GM13977 (cell line): ENCODE measurements around the gene KTN1.

Experiments used
- DNase-seq: peaks from one replicate; pipeline ENCODE4 v3.0.0; 2012; ENCODE audit warnings: low spot score
- in situ Hi-C: fragments of 300-500 bp; cut with MboI; formaldehyde crosslinking; loops from one replicate; pipeline ENCODE4 v1.12.0; 2022; ENCODE audit warnings: low sequenced_read_pairs, low pct_unique_long_range_greater_than_20kb, mixed read lengths, inconsistent platforms; ENCODE audit not compliant: unreplicated experiment
- TF ChIP-seq, protein P1 (sequence below): IDR thresholded peaks from 2 replicates; pipeline ENCODE4 v1.5.1; 2012; ENCODE audit warnings: mild to moderate bottlenecking, control low read depth; ENCODE audit not compliant: insufficient read depth; ENCODE audit errors: extremely low read depth, missing control alignments

KTN1 gene

GRCh38 chr14:55721353-55721752 lies 141.3 kb downstream of the KTN1 start:
- in situ Hi-C loops: loop anchor here (25.0 kb wide), 1 partner anchor 741 kb away; no protein-coding TSS in a partner anchor

GRCh38 chr14:55722054-55722453 lies 142.0 kb downstream of the KTN1 start:
- TF ChIP-seq, protein P1, sequence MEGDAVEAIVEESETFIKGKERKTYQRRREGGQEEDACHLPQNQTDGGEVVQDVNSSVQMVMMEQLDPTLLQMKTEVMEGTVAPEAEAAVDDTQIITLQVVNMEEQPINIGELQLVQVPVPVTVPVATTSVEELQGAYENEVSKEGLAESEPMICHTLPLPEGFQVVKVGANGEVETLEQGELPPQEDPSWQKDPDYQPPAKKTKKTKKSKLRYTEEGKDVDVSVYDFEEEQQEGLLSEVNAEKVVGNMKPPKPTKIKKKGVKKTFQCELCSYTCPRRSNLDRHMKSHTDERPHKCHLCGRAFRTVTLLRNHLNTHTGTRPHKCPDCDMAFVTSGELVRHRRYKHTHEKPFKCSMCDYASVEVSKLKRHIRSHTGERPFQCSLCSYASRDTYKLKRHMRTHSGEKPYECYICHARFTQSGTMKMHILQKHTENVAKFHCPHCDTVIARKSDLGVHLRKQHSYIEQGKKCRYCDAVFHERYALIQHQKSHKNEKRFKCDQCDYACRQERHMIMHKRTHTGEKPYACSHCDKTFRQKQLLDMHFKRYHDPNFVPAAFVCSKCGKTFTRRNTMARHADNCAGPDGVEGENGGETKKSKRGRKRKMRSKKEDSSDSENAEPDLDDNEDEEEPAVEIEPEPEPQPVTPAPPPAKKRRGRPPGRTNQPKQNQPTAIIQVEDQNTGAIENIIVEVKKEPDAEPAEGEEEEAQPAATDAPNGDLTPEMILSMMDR: no peak
- DNase-seq: no peak
- in situ Hi-C loops: loop anchor here (25.0 kb wide), 1 partner anchor 740 kb away; no protein-coding TSS in a partner anchor

More at GRCh38 chr14:55721353-55721752, 141.3 kb downstream of the KTN1 start:
- TF ChIP-seq, protein P1: no peak
- no peak for DNase-seq

GRCh38 chr14:55724736-55725135 lies 144.7 kb downstream of the KTN1 start:
- in situ Hi-C loops: loop anchor here (25.0 kb wide), 2 partner anchors 613 to 738 kb away; no protein-coding TSS in a partner anchor
- no peak for DNase-seq
- TF ChIP-seq, protein P1: no peak

GRCh38 chr14:55730592-55731310 lies 150.7 kb downstream of the KTN1 start:
- no peak for DNase-seq
- in situ Hi-C loops: loop anchor here (25.0 kb wide), 1 partner anchor 607 kb away; no protein-coding TSS in a partner anchor
- TF ChIP-seq, protein P1: no peak

DNA sequence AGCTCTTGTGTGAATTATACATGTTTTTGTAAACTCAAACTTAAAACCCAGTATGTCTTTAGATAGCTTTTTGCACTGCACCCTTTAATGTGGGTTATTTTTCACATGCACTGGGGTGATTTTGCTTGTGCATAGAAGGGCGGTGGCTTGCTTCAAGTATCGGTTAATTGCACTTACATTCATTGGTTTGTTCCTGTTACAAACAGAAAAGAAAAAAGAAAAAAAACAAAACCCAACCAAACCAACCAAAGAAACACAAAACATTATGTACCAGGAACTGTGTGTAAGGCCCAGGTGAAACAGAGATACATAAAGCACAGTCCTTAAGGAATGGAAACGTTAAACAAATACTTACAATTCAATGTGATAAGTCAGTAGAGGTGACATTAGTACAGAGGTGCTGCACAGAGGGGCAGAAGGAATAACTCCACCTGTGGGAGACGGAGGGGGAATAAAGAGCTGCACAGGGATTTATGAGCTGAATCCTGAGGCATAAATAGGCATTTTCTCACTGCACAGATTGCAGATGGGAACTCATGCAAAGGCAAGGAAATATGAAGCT lies 151.4 kb downstream of the KTN1 start:
- TF ChIP-seq, protein P1: peak; percentile 3
- in situ Hi-C loops: loop anchor here (25.0 kb wide), 1 partner anchor 606 kb away; no protein-coding TSS in a partner anchor
- DNase-seq: no peak

DNA sequence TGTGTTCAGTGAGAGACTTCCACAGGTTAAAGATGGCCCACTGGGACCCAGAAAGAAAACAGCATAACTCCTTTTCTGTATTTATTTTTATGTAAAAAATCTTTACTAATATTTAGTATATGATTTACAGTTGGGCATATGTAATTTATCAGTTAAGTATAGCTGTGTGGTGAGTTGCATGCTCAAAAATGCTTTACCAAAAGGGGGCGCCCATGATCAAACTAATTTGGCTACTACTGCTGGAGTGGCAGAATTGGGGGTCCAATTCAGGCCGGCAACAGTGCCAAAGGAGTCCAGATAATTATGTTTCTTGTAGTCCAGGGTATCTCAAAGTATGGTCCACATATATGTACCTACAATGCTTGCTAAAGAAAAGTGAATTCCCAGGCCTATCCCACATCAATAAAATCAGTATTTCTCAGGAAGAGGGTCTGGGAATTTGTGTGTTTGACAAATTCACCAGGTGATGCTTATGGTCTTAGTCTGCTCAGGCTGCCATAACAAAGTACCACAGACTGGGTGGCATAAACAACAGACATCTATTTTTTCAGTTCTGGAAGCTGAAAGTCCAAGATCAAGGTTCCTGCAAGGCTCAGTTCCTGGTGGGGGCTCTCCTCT lies 152.0 kb downstream of the KTN1 start:
- TF ChIP-seq, protein P1: peak; percentile 66
- in situ Hi-C loops: loop anchor here (25.0 kb wide), 1 partner anchor 605 kb away; no protein-coding TSS in a partner anchor
- peak; percentile 18 for DNase-seq
